ENCODE results near the gene GNAT1.

The GNAT1 gene

GRCh38 chr3:50245831-50246516 lies 54.6 kb downstream of the GNAT1 start:
- Mint-ChIP-seq H3K36me3 (ENCODE audit: low read depth) (peaks cover 4% of the 10 kb centered on the region), H3K9me3 (no peaks in the 10 kb centered on the region), H3K27me3 (ENCODE audit: low read depth, poor library complexity) (no peaks in the 10 kb centered on the region), H3K27ac (peak overlapping the region; percentile 99), H3K4me3 (peak overlapping the region; percentile 48), H3K4me1 (peaks cover 64% of the 10 kb centered on the region)
- TF ChIP-seq, protein P1, sequence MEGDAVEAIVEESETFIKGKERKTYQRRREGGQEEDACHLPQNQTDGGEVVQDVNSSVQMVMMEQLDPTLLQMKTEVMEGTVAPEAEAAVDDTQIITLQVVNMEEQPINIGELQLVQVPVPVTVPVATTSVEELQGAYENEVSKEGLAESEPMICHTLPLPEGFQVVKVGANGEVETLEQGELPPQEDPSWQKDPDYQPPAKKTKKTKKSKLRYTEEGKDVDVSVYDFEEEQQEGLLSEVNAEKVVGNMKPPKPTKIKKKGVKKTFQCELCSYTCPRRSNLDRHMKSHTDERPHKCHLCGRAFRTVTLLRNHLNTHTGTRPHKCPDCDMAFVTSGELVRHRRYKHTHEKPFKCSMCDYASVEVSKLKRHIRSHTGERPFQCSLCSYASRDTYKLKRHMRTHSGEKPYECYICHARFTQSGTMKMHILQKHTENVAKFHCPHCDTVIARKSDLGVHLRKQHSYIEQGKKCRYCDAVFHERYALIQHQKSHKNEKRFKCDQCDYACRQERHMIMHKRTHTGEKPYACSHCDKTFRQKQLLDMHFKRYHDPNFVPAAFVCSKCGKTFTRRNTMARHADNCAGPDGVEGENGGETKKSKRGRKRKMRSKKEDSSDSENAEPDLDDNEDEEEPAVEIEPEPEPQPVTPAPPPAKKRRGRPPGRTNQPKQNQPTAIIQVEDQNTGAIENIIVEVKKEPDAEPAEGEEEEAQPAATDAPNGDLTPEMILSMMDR (IDR thresholded peaks at IDR 0.05), result peak; percentile 99
- DNase-seq, result peak; percentile 99

- TF ChIP-seq, protein P1 (IDR thresholded peaks at IDR 0.05), result peak; percentile 36
- Mint-ChIP-seq H3K36me3 (ENCODE audit: low read depth) (peaks cover 4% of the 10 kb centered on the region), H3K27me3 (ENCODE audit: low read depth, poor library complexity) (no peaks in the 10 kb centered on the region), H3K4me3 (peak overlapping the region; percentile 48), H3K9me3 (no peaks in the 10 kb centered on the region), H3K4me1 (peaks cover 63% of the 10 kb centered on the region), H3K27ac (peak overlapping the region; percentile 99)
- no peak for DNase-seq
Measured at GRCh38 chr3:50246517-50246954, 55.1 kb downstream of the GNAT1 start.
